ENCODE data around the gene CATSPERB.

GRCh38 chr14:91732439-91732838 lies 553 bp upstream of the CATSPERB start:
- TF ChIP-seq CTCF (IDR thresholded peaks at IDR 0.05): no peak
- TF ChIP-seq EP300 (IDR thresholded peaks at IDR 0.05): no peak
- TF ChIP-seq POLR2AphosphoS5 (IDR thresholded peaks at IDR 0.05): no peak
- no peak for TF ChIP-seq POLR2A (IDR thresholded peaks at IDR 0.05; ENCODE audit: low read depth)

All from esophagus muscularis mucosa (tissue), 4 donors.